ENCODE results near the gene USP34. TPM values are rescaled to one million over a fixed set of nuclear protein-coding genes. Genes with fewer than 3 reads are reported as not detected.

USP34 gene
- total and polyA plus RNA-seq, 9 of the 15 experiments (the other 6 are each of a cell fraction or from before 2014, with no cell fraction given), result 19.8 to 108 (median 67.8) TPM

DNA sequence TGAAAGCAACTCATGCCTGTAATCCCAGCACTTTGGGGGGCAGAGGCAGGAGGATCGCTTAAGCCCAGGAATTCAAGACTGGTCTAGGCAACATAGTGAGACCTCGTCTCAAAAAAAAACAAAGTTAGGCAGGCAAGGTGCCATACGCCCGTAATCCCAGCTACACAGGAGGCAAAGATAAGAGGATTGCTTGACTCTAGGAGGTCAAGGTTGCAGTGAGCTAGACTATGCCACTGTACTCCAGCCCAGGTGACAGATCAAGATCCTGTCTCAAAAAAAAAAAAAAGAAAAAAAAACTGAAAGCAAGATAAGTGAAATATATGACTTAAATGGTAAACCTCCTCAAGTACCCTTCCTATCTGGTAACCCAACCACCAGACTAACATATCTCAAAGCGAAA is 59.8 kb downstream of the USP34 start:
- intact Hi-C loops (cut with micrococcal nuclease) (no loop called here), in situ Hi-C loops (cut with MboI) (no loop called here)
- H3K4me2 ChIP-seq (ENCODE audit: insufficient read depth, low read length), result no peak overlapping the region
- WGBS (ENCODE audit: insufficient coverage, low coverage, missing lambda C conversion rate), result 16% methylated on average over 5 of the region's 5 CpGs
- peaks cover 10% of the 10 kb centered on the region for H4K20me1 ChIP-seq (replicated peaks; ENCODE audit: control insufficient read depth, insufficient read depth, low read length)
- peak; percentile 79 for FAIRE-seq
- H3K9ac ChIP-seq (ENCODE audit: insufficient read depth in 1 of 2, low read depth in 2 of 2, low read length in 2 of 2), result no peak overlapping the region
- peak in 1 of 4 experiments; percentile 66 for DNase-seq (ENCODE audit: extremely low read depth in 1 of 4, low spot score in 3 of 4)
- ChIA-PET POLR2A (interaction anchor here (0.6 to 2.2 kb wide), 4 partner anchors 10 to 68 kb away, joined by 3 to 7 read pairs (median 3); no protein-coding TSS in a partner anchor), CTCF (ENCODE audit: low intra/inter-chr PET ratio) (no interaction called here)
- peaks cover 74% of the 10 kb centered on the region for H3K79me2 ChIP-seq (ENCODE audit: control insufficient read depth, insufficient read depth, low read length)
- H3K27me3 ChIP-seq (ENCODE audit: control insufficient read depth in 2 of 2, insufficient read depth in 2 of 2, low read length in 2 of 2), result no peaks in the 10 kb centered on the region
- no peak overlapping the region for H2AFZ ChIP-seq (ENCODE audit: low read depth, low read length)
- peaks cover 21% of the 10 kb centered on the region for H3K36me3 ChIP-seq (ENCODE audit: control insufficient read depth, insufficient read depth, low read length)
- BruUV-seq (replicated peaks), result no TSS peak
- peaks cover 7 to 9% of the 10 kb centered on the region in 2 experiments; a peak in 4 of 5 replicates for H3K4me1 ChIP-seq (replicated peaks in 1 of 2; ENCODE audit: control insufficient read depth in 2 of 2, insufficient read depth in 2 of 2, low read length in 2 of 2)
- no peaks in the 10 kb centered on the region for H3K9me3 ChIP-seq (replicated peaks; ENCODE audit: control insufficient read depth, insufficient read depth, low read depth, low read length)
- peak overlapping the region; percentile 25; the same call in 1 of the 3 replicates for H3K27ac ChIP-seq (ENCODE audit: extremely low read depth, low read depth, low read length)
- H3K4me3 ChIP-seq, result no peak overlapping the region
- H3K9me1 ChIP-seq (ENCODE audit: control insufficient read depth, insufficient read depth, low read length), result no peaks in the 10 kb centered on the region
- ATAC-seq, result peak; percentile 90
- TF ChIP-seq, protein P1, sequence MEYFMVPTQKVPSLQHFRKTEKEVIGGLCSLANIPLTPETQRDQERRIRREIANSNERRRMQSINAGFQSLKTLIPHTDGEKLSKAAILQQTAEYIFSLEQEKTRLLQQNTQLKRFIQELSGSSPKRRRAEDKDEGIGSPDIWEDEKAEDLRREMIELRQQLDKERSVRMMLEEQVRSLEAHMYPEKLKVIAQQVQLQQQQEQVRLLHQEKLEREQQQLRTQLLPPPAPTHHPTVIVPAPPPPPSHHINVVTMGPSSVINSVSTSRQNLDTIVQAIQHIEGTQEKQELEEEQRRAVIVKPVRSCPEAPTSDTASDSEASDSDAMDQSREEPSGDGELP (CRISPR knock-in tag; IDR thresholded peaks at IDR 0.05; ENCODE audit: borderline replicate concordance), result no peak
- TF ChIP-seq, protein P2, sequence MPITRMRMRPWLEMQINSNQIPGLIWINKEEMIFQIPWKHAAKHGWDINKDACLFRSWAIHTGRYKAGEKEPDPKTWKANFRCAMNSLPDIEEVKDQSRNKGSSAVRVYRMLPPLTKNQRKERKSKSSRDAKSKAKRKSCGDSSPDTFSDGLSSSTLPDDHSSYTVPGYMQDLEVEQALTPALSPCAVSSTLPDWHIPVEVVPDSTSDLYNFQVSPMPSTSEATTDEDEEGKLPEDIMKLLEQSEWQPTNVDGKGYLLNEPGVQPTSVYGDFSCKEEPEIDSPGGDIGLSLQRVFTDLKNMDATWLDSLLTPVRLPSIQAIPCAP (CRISPR knock-in tag; IDR thresholded peaks at IDR 0.05; ENCODE audit: borderline replicate concordance), result no peak
- no peak for TF ChIP-seq SRSF9 (IDR thresholded peaks at IDR 0.05; ENCODE audit: borderline replicate concordance, low read depth, low read length)
- TF ChIP-seq FOXK1 (CRISPR knock-in tag; IDR thresholded peaks at IDR 0.05; ENCODE audit: borderline replicate concordance), result no peak
- TF ChIP-seq CBFA2T3 (IDR thresholded peaks at IDR 0.05), result peak; percentile 88
- TF ChIP-seq CTBP1 (IDR thresholded peaks at IDR 0.05; ENCODE audit: borderline replicate concordance), result no peak
- TF ChIP-seq, protein P3, sequence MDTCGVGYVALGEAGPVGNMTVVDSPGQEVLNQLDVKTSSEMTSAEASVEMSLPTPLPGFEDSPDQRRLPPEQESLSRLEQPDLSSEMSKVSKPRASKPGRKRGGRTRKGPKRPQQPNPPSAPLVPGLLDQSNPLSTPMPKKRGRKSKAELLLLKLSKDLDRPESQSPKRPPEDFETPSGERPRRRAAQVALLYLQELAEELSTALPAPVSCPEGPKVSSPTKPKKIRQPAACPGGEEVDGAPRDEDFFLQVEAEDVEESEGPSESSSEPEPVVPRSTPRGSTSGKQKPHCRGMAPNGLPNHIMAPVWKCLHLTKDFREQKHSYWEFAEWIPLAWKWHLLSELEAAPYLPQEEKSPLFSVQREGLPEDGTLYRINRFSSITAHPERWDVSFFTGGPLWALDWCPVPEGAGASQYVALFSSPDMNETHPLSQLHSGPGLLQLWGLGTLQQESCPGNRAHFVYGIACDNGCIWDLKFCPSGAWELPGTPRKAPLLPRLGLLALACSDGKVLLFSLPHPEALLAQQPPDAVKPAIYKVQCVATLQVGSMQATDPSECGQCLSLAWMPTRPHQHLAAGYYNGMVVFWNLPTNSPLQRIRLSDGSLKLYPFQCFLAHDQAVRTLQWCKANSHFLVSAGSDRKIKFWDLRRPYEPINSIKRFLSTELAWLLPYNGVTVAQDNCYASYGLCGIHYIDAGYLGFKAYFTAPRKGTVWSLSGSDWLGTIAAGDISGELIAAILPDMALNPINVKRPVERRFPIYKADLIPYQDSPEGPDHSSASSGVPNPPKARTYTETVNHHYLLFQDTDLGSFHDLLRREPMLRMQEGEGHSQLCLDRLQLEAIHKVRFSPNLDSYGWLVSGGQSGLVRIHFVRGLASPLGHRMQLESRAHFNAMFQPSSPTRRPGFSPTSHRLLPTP (IDR thresholded peaks at IDR 0.05; ENCODE audit: borderline replicate concordance, extremely low read depth, insufficient read length), result no peak
- no peak for TF ChIP-seq NFE2 (IDR thresholded peaks at IDR 0.05; ENCODE audit: low read depth)
- no peak for TF ChIP-seq CSDE1 (IDR thresholded peaks at IDR 0.05)
- TF ChIP-seq ZNF184 (CRISPR knock-in tag; IDR thresholded peaks at IDR 0.05), result no peak
- TF ChIP-seq NFYB (IDR thresholded peaks at IDR 0.05; ENCODE audit: extremely low read depth, insufficient read length), result no peak
- TF ChIP-seq GATAD2A (IDR thresholded peaks at IDR 0.05), result no peak
- no peak for TF ChIP-seq POLR3A (IDR thresholded peaks at IDR 0.05; ENCODE audit: borderline replicate concordance, extremely low read depth, insufficient read depth, insufficient read length)
- peak; percentile 60; the same call in 1 of the 2 replicates for TF ChIP-seq POLR2AphosphoS5 (IDR thresholded peaks at IDR 0.05; ENCODE audit: control insufficient read depth, insufficient read depth, low read depth, low read length)

Data from K562 (cell line).